HG02588 (cell line): ENCODE results near the gene RPL6.

Experiments used
- ATAC-seq: cut with Tn5 transposase; IDR thresholded peaks from one replicate; pipeline ENCODE4 v1.9.1; 2021; ENCODE audit warnings: mild to moderate bottlenecking, moderate library complexity; ENCODE audit not compliant: unreplicated experiment

RPL6 gene

GRCh38 chr12:112380663-112381405, 28.6 kb downstream of the RPL6 start:
- ATAC-seq: no peak

GRCh38 chr12:112375105-112375504, 34.3 kb downstream of the RPL6 start:
- no peak for ATAC-seq

- ATAC-seq: no peak
Measured at GRCh38 chr12:112374166-112374740, 35.2 kb downstream of the RPL6 start.

- ATAC-seq: no peak
Measured at GRCh38 chr12:112370868-112371510, 38.4 kb downstream of the RPL6 start.

GRCh38 chr12:112370199-112370598, 39.2 kb downstream of the RPL6 start:
- no peak for ATAC-seq

GRCh38 chr12:112368856-112369255, 40.5 kb downstream of the RPL6 start:
- ATAC-seq: no peak

GRCh38 chr12:112367965-112368364, 41.4 kb downstream of the RPL6 start:
- ATAC-seq: no peak

- no peak for ATAC-seq
Measured at GRCh38 chr12:112362310-112362709, 47.1 kb downstream of the RPL6 start.

GRCh38 chr12:112361271-112361670, 48.1 kb downstream of the RPL6 start:
- ATAC-seq: no peak

- no peak for ATAC-seq
Measured at GRCh38 chr12:112359290-112359689, 50.1 kb downstream of the RPL6 start.

GRCh38 chr12:112357214-112357613, 52.2 kb downstream of the RPL6 start:
- ATAC-seq: no peak
